Measurements from ENCODE around the gene NTM. TPM values are rescaled to one million over a fixed set of nuclear protein-coding genes. Genes with fewer than 3 reads are reported as not detected.
A peak's percentile ranks its signal among the peaks of the same experiment; 100 is the strongest.

Gene NTM
- total RNA-seq, 1 donor: 52.2 TPM

- H3K4me3 ChIP-seq (ENCODE audit: low read depth, low read length): no peak overlapping the region
- DNase-seq (ENCODE audit: low read depth): peak; percentile 29
- peak; percentile 36 for TF ChIP-seq CTCF (IDR thresholded peaks at IDR 0.05; ENCODE audit: insufficient read depth, low read length)
Observed at GRCh38 chr11:132114185-132114584, 743.8 kb downstream of the NTM start.

- H3K4me3 ChIP-seq (ENCODE audit: low read depth, low read length): no peak overlapping the region
- peak; percentile 57 for DNase-seq (ENCODE audit: low read depth)
- TF ChIP-seq CTCF (IDR thresholded peaks at IDR 0.05; ENCODE audit: insufficient read depth, low read length): no peak
Observed at GRCh38 chr11:132114743-132115142, 744.3 kb downstream of the NTM start.

- DNase-seq (ENCODE audit: low read depth): peak; percentile 71
- no peak overlapping the region for H3K4me3 ChIP-seq (ENCODE audit: low read depth, low read length)
- no peak for TF ChIP-seq CTCF (IDR thresholded peaks at IDR 0.05; ENCODE audit: insufficient read depth, low read length)
Observed at GRCh38 chr11:132115454-132115853, 745.0 kb downstream of the NTM start.

GRCh38 chr11:132116516-132116915 is 746.1 kb downstream of the NTM start:
- no peak for DNase-seq (ENCODE audit: low read depth)
- H3K4me3 ChIP-seq (ENCODE audit: low read depth, low read length): no peak overlapping the region
- TF ChIP-seq CTCF (IDR thresholded peaks at IDR 0.05; ENCODE audit: insufficient read depth, low read length): no peak

- DNase-seq (ENCODE audit: low read depth): no peak
Observed at GRCh38 chr11:132118661-132119060, 748.2 kb downstream of the NTM start.

GRCh38 chr11:132119573-132119972 is 749.2 kb downstream of the NTM start:
- no peak for DNase-seq (ENCODE audit: low read depth)
- no peak for TF ChIP-seq CTCF (IDR thresholded peaks at IDR 0.05; ENCODE audit: insufficient read depth, low read length)
- H3K4me3 ChIP-seq (ENCODE audit: low read depth, low read length): no peak overlapping the region

More at GRCh38 chr11:132118661-132119060, 748.2 kb downstream of the NTM start:
- no peak overlapping the region for H3K4me3 ChIP-seq (ENCODE audit: low read depth, low read length)
- no peak for TF ChIP-seq CTCF (IDR thresholded peaks at IDR 0.05; ENCODE audit: insufficient read depth, low read length)

GRCh38 chr11:132122735-132123134 is 752.3 kb downstream of the NTM start:
- DNase-seq (ENCODE audit: low read depth): peak; percentile 26
- no peak overlapping the region for H3K4me3 ChIP-seq (ENCODE audit: low read depth, low read length)
- TF ChIP-seq CTCF (IDR thresholded peaks at IDR 0.05; ENCODE audit: insufficient read depth, low read length): no peak

Data from fibroblast of the aortic adventitia (primary cell).